GM12892 (cell line): Measurements from ENCODE around the gene KIRREL3.

Experiments used
- DNase-seq: peaks from one replicate; pipeline ENCODE4 v3.0.0; 2011; ENCODE audit not compliant: insufficient read length
- FAIRE-seq: peaks from 2 replicates; lab custom pipeline; 2011; peaks lifted over from hg19 to GRCh38; lab: Jason Lieb, UNC
- POLR2A ChIP-seq: IDR thresholded peaks from 2 replicates; pipeline ENCODE4 v1.6.1; 2011; ENCODE audit warnings: low read depth, low read length, control low read depth
- POLR2AphosphoS5 ChIP-seq: IDR thresholded peaks from 2 replicates; pipeline ENCODE4 v1.6.1; 2011; ENCODE audit warnings: low read depth, low read length, control low read depth
- TAF1 ChIP-seq: IDR thresholded peaks from 2 replicates; pipeline ENCODE4 v1.6.1; 2011; ENCODE audit warnings: low read depth, mild to moderate bottlenecking, control low read depth, low read length, borderline replicate concordance

KIRREL3 gene

GRCh38 chr11:126465573-126466188 lies 534.9 kb downstream of the KIRREL3 start:
- DNase-seq (no peak), FAIRE-seq (peak; percentile 84)
- no peak for TF ChIP-seq POLR2A
- TF ChIP-seq POLR2AphosphoS5, result no peak
- TF ChIP-seq TAF1, result no peak

GRCh38 chr11:126464796-126465195 lies 535.8 kb downstream of the KIRREL3 start:
- FAIRE-seq, result no peak
- TF ChIP-seq POLR2AphosphoS5, result no peak
- no peak for TF ChIP-seq TAF1
- no peak for TF ChIP-seq POLR2A
- DNase-seq, result no peak

- TF ChIP-seq POLR2AphosphoS5 (no peak), TAF1 (no peak), POLR2A (no peak)
- FAIRE-seq (no peak), DNase-seq (no peak)
Measured at GRCh38 chr11:126462422-126462821, 538.1 kb downstream of the KIRREL3 start.

- FAIRE-seq, result no peak
- DNase-seq, result no peak
- TF ChIP-seq POLR2A (no peak), POLR2AphosphoS5 (no peak), TAF1 (no peak)
Measured at GRCh38 chr11:126461996-126462395, 538.6 kb downstream of the KIRREL3 start.

- DNase-seq (no peak), FAIRE-seq (no peak)
- TF ChIP-seq POLR2A (no peak), TAF1 (no peak), POLR2AphosphoS5 (no peak)
Measured at GRCh38 chr11:126461096-126461440, 539.5 kb downstream of the KIRREL3 start.

GRCh38 chr11:126460417-126461095 lies 540.0 kb downstream of the KIRREL3 start:
- FAIRE-seq, result no peak
- DNase-seq, result no peak
- no peak for TF ChIP-seq TAF1
- TF ChIP-seq POLR2AphosphoS5, result no peak
- TF ChIP-seq POLR2A, result no peak

- TF ChIP-seq TAF1 (no peak), POLR2AphosphoS5 (no peak), POLR2A (no peak)
- FAIRE-seq (no peak), DNase-seq (no peak)
Measured at GRCh38 chr11:126459691-126460281, 540.8 kb downstream of the KIRREL3 start.

GRCh38 chr11:126457817-126458216 lies 542.8 kb downstream of the KIRREL3 start:
- DNase-seq, result no peak
- FAIRE-seq, result no peak
- TF ChIP-seq POLR2AphosphoS5 (no peak), POLR2A (no peak), TAF1 (no peak)

- no peak for DNase-seq
- peak; percentile 53 for FAIRE-seq
- TF ChIP-seq TAF1 (no peak), POLR2A (no peak), POLR2AphosphoS5 (no peak)
Measured at GRCh38 chr11:126456783-126457542, 543.6 kb downstream of the KIRREL3 start.

GRCh38 chr11:126456089-126456488 lies 544.5 kb downstream of the KIRREL3 start:
- TF ChIP-seq POLR2A (no peak), TAF1 (no peak), POLR2AphosphoS5 (no peak)
- no peak for FAIRE-seq

GRCh38 chr11:126452241-126453101 lies 548.1 kb downstream of the KIRREL3 start:
- FAIRE-seq, result no peak
- no peak for DNase-seq
- TF ChIP-seq TAF1, result no peak
- no peak for TF ChIP-seq POLR2A
- TF ChIP-seq POLR2AphosphoS5, result no peak

More at GRCh38 chr11:126456089-126456488, 544.5 kb downstream of the KIRREL3 start:
- DNase-seq, result no peak
